Large intestine (tissue), 12 donors: ENCODE data around the gene BRME1. TPM values are rescaled to one million over a fixed set of nuclear protein-coding genes. Genes with fewer than 3 reads are reported as not detected.
A peak's percentile ranks its signal among the peaks of the same experiment; 100 is the strongest.

ENCODE experiments used
- DNase-seq, 2 donors: peaks; one replicate each; pipeline versions ENCODE4 v3.0.0 to v3.0.0-alpha.2; 2013
- H3K27ac ChIP-seq: one replicate; pipeline ENCODE4 v1.5.1; 2013; ENCODE audit warnings: low read length
- H3K27me3 ChIP-seq: 2 replicates; pipeline ENCODE4 v1.6.1; 2013; ENCODE audit warnings: low read length; ENCODE audit not compliant: control insufficient read depth, insufficient read depth
- H3K36me3 ChIP-seq: 2 replicates; pipeline ENCODE4 v1.6.1; 2013; ENCODE audit warnings: low read length; ENCODE audit not compliant: control insufficient read depth, insufficient read depth
- H3K4me1 ChIP-seq: one replicate; pipeline ENCODE4 v1.6.1; 2013; ENCODE audit warnings: low read length; ENCODE audit not compliant: control insufficient read depth, insufficient read depth
- H3K4me3 ChIP-seq: one replicate; pipeline ENCODE4 v1.5.1; 2013; ENCODE audit warnings: low read length
- H3K9me3 ChIP-seq: one replicate; pipeline ENCODE4 v1.6.1; 2013; ENCODE audit warnings: mild to moderate bottlenecking, low read depth, low read length, moderate library complexity; ENCODE audit not compliant: control insufficient read depth
- WGBS: methylation state at CpG from one replicate; pipeline ENCODE4 v1.1.5; 2013; ENCODE audit warnings: low lambda C conversion rate; ENCODE audit not compliant: insufficient coverage; 5-methylcytosine and 5-hydroxymethylcytosine counted together
- long read RNA-seq, 11 donors: transcript quantifications; one replicate each; lab custom pipeline, GENCODE V29; 2026
- polyA plus RNA-seq: library from polyadenylated mRNA; unstranded; fragments of 120-200 nt; gene quantifications from one replicate; pipeline ENCODE4 v1.2.1, GENCODE V29; 2013

BRME1 gene
- 4.7 TPM for polyA plus RNA-seq
- long read RNA-seq, donor 1: 0 reads
- long read RNA-seq, donor 2: 0 reads
- long read RNA-seq, donor 3: 0 reads
- long read RNA-seq, donor 4: 0 reads
- long read RNA-seq, donor 5: 0 reads
- long read RNA-seq, donor 6: 0 reads
- long read RNA-seq, donor 7: 0 reads
- long read RNA-seq, donor 8, partial matches to known transcripts: 28 of 28 reads
- long read RNA-seq, donor 8, other reads (novel, unspliced or antisense): 0 of 28 reads
- long read RNA-seq, donor 9, partial matches to known transcripts: 0 of 1 reads
- long read RNA-seq, donor 9, other reads (novel, unspliced or antisense): 0 of 1 reads
- long read RNA-seq, donor 10, partial matches to known transcripts: 6 of 6 reads
- long read RNA-seq, donor 10, other reads (novel, unspliced or antisense): 0 of 6 reads
- long read RNA-seq, donor 11, partial matches to known transcripts: 24 of 24 reads
- long read RNA-seq, donor 11, other reads (novel, unspliced or antisense): 0 of 24 reads

DNA sequence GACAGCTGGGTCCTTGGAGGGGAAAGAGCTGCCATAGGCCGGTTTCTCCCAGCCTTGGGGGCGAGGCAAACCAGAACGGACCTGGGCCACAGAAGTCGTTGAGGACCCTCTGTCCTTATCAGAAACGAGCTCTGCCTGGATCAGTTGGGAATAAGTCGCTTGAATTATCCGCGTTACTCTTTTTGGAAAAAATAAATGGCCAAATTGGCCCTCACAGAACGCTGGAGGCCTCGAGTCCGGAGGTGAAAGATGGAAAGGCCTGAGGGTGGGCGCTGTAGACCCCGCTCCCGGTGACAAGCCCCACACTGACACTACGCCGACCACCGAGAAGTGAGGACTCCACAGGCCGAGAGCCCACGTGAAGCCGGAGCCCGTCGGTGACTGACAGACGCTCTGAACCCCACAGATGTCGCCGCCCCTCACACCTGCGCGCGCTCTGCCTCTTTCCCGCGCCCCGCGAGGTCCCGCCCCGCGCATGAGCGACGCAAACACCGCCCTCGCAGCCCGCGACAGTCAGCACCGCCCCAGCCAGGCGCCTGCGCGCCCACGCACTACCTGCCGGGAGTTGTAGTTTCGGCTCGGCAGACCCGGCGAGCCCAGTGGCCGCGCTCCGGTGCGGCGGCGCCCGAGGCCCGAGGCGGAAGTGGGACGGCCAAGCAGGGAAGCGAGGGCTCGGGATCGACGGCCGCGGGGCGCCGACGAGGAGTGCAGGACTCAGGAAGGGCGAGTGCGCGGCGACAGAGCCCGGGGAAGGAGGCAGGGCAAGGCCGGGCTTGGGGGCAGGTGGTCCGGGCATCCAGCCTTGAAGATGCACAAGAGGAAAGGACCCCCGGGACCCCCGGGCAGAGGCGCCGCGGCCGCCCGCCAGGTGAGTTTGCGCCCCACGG, at the start of gene BRME1, which contains the start of gene CC2D1A:
BRME1 (minus strand) TSS at position 484 of the 887 bp plus-strand sequence. CDS start 1,225 bp downstream, outside the sequence.
CC2D1A (plus strand) TSS at position 568 of the 887 bp plus-strand sequence; CDS start at position 809, 241 bp downstream.
- H3K4me3 ChIP-seq: peak within 1 kb of the TSS; percentile 85
- peak within 1 kb of the TSS; percentile 91 for H3K27ac ChIP-seq
- DNase-seq: peak; percentile 91 to 94
- peaks cover 11% of the 10 kb centered on the region for H3K4me1 ChIP-seq
- WGBS: no CpG with 5 or more reads among the region's 86 CpGs
- peaks cover 11% of the 10 kb centered on the region for H3K36me3 ChIP-seq
- H3K27me3 ChIP-seq: no peaks in the 10 kb centered on the region
- no peaks in the 10 kb centered on the region for H3K9me3 ChIP-seq

DNA sequence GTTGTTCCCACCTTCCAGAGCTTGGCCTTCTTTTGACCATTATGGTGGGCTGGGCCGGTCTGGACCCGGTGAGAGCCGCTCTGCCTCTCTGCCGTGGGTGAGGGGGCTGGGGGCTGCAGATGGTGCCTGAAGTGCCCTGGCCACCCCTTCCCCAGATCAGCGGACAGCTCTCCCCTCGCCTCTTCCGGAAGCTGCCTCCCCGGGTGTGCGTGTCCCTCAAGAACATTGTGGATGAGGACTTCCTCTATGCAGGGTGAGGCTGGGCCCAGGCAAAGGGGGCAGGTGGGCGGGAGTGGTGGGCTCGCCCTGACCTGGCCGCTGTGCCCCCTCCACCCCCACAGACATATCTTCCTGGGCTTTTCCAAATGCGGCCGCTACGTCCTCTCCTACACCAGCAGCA, 48.3 kb upstream of the BRME1 start:
- Histone ChIP-seq H3K4me1 (peaks cover 11% of the 10 kb centered on the region), H3K27me3 (no peaks in the 10 kb centered on the region), H3K36me3 (peaks cover 46% of the 10 kb centered on the region), H3K9me3 (no peaks in the 10 kb centered on the region), H3K27ac (no peak overlapping the region), H3K4me3 (no peak overlapping the region)
- no CpG with 5 or more reads among the region's 15 CpGs for WGBS
- no peak for DNase-seq

DNA sequence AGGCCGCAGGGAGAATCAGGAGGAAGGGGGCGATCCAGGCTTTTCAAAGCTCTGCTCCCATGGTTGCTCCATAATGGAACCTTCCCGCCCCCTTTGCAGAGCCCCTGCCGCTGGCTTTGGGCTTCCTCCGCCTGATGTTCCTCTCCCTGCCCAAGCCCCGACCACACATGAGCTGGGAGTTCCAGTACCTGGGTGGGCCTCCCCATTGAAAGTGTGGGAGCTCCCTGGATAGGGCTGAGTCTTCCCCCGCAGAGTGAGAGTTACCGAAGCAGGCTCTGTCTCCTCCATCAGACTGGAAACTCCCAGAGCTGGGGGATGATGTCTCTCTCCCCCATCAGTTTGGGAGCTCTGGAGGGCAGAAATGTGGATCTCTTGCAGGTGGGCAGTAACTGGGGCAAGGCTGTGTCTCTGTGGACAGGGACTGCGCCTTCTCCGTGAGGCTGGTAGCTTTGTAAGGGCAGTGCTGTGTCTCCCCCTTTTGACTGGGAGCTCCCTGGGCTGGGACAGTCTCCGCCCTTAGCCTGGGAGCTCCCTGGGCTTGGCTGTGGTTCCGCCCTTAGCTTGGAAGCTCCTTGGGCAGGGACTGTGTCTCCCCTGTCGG, 47.1 kb upstream of the BRME1 start:
- no peaks in the 10 kb centered on the region for H3K9me3 ChIP-seq
- H3K27ac ChIP-seq: no peak overlapping the region
- H3K4me1 ChIP-seq: peaks cover 11% of the 10 kb centered on the region

DNA sequence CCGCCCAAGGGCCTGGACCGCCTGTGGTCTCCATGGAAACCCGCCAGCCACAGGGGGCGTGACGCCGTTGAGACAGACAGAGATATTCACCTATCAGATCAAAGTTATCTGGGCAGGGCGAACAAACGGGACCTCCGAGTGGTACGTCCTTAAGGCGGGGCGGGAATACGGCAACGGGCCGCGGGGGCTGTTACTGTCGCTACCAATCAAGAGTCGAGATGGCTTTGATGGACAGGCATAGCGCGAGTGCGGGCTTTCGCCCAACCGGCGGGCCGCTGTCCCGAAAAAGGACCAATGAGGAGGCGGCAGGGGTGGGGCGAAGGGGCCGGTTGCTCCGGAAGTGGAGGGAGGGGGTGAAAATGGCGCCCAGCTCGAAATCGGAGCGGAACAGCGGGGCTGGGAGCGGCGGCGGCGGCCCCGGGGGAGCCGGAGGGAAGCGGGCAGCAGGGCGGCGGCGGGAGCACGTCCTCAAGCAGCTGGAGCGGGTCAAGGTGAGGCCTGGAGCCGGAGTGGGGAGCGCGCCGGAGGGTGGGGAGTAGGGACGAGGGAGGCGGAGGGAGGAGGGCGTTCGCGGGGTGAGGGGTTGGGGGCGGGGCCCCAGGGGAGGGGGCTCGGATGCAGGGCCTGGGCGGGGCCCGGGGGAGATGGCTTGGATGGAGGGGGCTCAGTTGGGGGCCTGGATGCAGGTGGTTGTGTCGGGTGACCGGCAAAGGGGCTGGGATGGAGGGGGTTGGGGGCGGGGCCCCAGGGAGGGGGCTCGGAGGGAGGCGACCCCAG, 46.4 kb upstream of the BRME1 start, which contains the start of gene DCAF15:
DCAF15 (plus strand) TSS at position 356 of the 777 bp plus-strand sequence; CDS start at position 360, 4 bp downstream.
- no peak within 1 kb of the TSS for H3K27ac ChIP-seq
- no CpG with 5 or more reads among the region's 65 CpGs for WGBS

More for the DNA sequence above, 47.1 kb upstream of the BRME1 start:
- DNase-seq: peak in 1 of 2 donors; percentile 39
- no peaks in the 10 kb centered on the region for H3K27me3 ChIP-seq
- WGBS: no CpG with 5 or more reads among the region's 13 CpGs
- peak overlapping the region; percentile 67 for H3K4me3 ChIP-seq
- peaks cover 35% of the 10 kb centered on the region for H3K36me3 ChIP-seq

DNA sequence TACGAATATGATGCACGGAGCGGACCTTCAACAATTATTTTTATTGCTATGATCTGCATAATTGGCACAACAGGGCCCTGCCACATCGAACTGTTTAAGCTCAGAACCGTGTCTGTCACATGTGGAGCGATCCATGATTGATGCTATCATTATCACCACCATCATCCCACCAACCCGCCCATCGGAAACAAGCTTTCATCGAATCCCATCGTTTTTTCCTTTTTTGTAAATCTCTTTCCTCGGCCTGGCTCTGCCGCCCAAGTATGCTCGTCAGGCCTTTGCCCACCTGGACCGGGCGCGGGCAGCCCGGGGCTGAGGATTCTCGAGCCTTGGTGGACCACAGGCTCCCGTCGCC, 45.9 kb upstream of the BRME1 start:
- H3K27me3 ChIP-seq: no peaks in the 10 kb centered on the region
- H3K9me3 ChIP-seq: no peaks in the 10 kb centered on the region
- DNase-seq: no peak
- peaks cover 22% of the 10 kb centered on the region for H3K36me3 ChIP-seq
- peaks cover 11% of the 10 kb centered on the region for H3K4me1 ChIP-seq
- 5% methylated on average over 4 of the region's 20 CpGs for WGBS
- no peak overlapping the region for H3K27ac ChIP-seq
- H3K4me3 ChIP-seq: peak overlapping the region; percentile 24

More for the DNA sequence above, 46.4 kb upstream of the BRME1 start, which contains the start of gene DCAF15:
- Histone ChIP-seq H3K4me3 (peak within 1 kb of the TSS; percentile 67), H3K36me3 (peaks cover 28% of the 10 kb centered on the region), H3K27me3 (no peaks in the 10 kb centered on the region), H3K9me3 (no peaks in the 10 kb centered on the region), H3K4me1 (peaks cover 11% of the 10 kb centered on the region)
- peak; percentile 99 to 100 for DNase-seq

DNA sequence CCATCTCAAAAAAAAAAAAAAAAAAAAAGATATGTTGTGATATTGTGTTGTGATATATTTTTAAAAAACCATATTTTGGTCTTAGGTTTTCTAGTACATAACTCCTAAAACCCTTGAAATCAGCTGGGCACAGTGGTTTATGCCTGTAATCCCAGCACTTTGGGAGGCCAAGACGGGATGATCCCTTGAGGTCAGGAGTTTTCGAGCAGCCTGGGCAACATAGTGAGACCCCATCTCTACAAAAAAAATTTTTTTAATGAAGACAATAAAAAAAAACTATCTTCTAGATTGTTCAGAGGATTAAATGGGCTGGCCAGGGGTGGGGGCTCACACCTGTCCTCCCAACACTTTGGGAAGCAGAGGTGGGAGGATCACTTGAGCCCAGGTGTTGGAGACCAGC, 45.1 kb upstream of the BRME1 start:
- H3K27ac ChIP-seq: no peak overlapping the region
- no CpG with 5 or more reads among the region's 2 CpGs for WGBS

DNA sequence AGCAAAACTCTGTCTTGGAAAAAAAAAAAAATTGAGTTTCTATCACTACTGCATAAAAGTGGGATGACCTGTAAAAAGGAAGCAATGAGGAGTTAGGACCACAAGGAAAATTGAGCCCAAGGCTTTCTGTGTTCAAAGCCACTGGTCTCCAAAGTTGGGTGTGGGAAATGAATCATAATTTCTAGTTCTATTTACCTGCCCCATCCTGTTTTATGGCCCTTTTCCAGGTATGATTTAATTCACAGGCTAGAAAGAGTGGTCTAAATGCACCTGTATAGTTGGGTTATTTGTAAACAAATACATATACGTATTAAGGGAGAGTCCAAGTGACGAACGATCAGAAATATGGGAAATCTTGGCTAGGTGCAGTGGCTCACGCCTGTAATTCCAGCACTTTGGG, 40.5 kb upstream of the BRME1 start:
- WGBS: no CpG with 5 or more reads among the region's 4 CpGs
- no peaks in the 10 kb centered on the region for H3K4me1 ChIP-seq
- no peaks in the 10 kb centered on the region for H3K27me3 ChIP-seq
- no peak for DNase-seq
- no peak overlapping the region for H3K27ac ChIP-seq
- H3K4me3 ChIP-seq: no peak overlapping the region
- H3K36me3 ChIP-seq: no peaks in the 10 kb centered on the region
- no peaks in the 10 kb centered on the region for H3K9me3 ChIP-seq

More for the DNA sequence above, 45.1 kb upstream of the BRME1 start:
- Histone ChIP-seq H3K27me3 (no peaks in the 10 kb centered on the region), H3K9me3 (no peaks in the 10 kb centered on the region), H3K36me3 (peaks cover 15% of the 10 kb centered on the region), H3K4me1 (peaks cover 11% of the 10 kb centered on the region), H3K4me3 (no peak overlapping the region)
- DNase-seq: no peak

DNA sequence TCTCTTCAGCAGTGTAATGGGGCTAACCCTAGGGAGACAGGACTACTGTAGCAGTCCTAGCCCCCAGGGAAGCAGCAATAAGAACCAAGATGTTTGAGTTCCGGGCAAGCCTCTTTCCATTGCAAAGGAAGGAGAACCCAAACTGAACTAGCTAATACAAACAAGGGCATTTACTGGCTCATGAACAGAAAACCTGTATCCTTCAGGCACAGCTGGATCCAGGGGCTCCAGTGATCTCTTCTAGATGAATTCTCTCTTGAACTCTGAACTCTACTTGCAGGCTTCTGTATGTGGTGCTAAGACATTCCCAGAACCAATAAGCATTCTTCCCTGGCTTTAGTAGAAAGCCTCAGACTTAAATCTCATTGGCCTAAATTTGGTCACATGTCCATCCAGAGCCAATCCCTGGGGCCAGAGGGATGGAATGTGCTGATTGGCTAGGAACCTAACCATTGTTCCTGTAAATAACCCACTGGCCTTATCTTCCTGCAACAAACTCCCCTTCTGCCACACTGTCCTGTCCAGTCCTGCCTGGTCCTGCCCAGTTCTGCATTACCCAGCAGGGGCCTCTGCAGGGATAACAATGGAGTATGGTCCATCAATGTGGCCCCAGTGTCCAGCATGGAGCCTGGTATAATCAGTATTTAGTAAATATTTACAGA, 36.2 kb upstream of the BRME1 start:
- no peaks in the 10 kb centered on the region for H3K4me1 ChIP-seq
- H3K4me3 ChIP-seq: no peak overlapping the region
- no peaks in the 10 kb centered on the region for H3K9me3 ChIP-seq
- H3K27ac ChIP-seq: no peak overlapping the region
- no peaks in the 10 kb centered on the region for H3K36me3 ChIP-seq
- WGBS: 100% methylated on average over 1 of the region's 1 CpG
- H3K27me3 ChIP-seq: peaks cover 18% of the 10 kb centered on the region
- DNase-seq: no peak
